Measurements from ENCODE around the gene SLC16A2. TPM values are rescaled to one million over a fixed set of nuclear protein-coding genes. Genes with fewer than 3 reads are reported as not detected.
A peak's percentile ranks its signal among the peaks of the same experiment; 100 is the strongest.
"Not testable (repeated sequence)": the region's sequence is repeated elsewhere in the genome, so short reads cannot be mapped to it uniquely, and the experiment has no call there.

SLC16A2 gene
- total RNA-seq, 2 experiments from 2014 or later = 0.36 TPM

DNA sequence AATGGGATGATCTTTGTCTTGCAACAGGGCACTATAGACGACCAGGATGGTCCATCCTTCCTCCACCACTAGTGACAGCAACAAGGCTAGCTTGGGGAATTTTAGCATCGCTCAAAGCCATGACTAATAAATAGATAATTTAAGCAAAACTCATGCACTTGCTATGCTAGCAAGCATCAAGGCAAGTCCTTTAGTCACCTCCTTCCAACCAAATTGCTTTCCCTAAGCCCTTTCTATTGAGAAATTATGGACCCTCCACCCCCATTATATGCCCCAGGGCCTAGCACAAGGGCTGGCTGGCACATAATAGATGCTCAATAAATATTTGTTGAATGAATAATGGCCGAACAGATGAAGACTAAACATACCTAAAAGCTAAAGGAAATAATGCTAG lies 28.6 kb downstream of the SLC16A2 start:
- H3K4me3 Mint-ChIP-seq = no peak overlapping the region
- H3K4me1 Mint-ChIP-seq (ENCODE audit: low read depth) = peaks cover 21% of the 10 kb centered on the region
- ATAC-seq (no peak), DNase-seq (no peak)
- no peaks in the 10 kb centered on the region for H3K9me3 Mint-ChIP-seq
- TF ChIP-seq, protein P1, sequence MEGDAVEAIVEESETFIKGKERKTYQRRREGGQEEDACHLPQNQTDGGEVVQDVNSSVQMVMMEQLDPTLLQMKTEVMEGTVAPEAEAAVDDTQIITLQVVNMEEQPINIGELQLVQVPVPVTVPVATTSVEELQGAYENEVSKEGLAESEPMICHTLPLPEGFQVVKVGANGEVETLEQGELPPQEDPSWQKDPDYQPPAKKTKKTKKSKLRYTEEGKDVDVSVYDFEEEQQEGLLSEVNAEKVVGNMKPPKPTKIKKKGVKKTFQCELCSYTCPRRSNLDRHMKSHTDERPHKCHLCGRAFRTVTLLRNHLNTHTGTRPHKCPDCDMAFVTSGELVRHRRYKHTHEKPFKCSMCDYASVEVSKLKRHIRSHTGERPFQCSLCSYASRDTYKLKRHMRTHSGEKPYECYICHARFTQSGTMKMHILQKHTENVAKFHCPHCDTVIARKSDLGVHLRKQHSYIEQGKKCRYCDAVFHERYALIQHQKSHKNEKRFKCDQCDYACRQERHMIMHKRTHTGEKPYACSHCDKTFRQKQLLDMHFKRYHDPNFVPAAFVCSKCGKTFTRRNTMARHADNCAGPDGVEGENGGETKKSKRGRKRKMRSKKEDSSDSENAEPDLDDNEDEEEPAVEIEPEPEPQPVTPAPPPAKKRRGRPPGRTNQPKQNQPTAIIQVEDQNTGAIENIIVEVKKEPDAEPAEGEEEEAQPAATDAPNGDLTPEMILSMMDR (IDR thresholded peaks at IDR 0.05) = no peak
- CTCF ChIA-PET = interaction anchor here (1.1 kb wide), 1 partner anchor 13 kb away, joined by 3 read pairs; no protein-coding TSS in a partner anchor
- no peaks in the 10 kb centered on the region for H3K27me3 Mint-ChIP-seq
- no peaks in the 10 kb centered on the region for H3K36me3 Mint-ChIP-seq (ENCODE audit: low read depth)
- intact Hi-C loops (cut with micrococcal nuclease) = no loop called here
- POLR2A ChIA-PET = no interaction called here
- H3K27ac Mint-ChIP-seq = no peak overlapping the region

DNA sequence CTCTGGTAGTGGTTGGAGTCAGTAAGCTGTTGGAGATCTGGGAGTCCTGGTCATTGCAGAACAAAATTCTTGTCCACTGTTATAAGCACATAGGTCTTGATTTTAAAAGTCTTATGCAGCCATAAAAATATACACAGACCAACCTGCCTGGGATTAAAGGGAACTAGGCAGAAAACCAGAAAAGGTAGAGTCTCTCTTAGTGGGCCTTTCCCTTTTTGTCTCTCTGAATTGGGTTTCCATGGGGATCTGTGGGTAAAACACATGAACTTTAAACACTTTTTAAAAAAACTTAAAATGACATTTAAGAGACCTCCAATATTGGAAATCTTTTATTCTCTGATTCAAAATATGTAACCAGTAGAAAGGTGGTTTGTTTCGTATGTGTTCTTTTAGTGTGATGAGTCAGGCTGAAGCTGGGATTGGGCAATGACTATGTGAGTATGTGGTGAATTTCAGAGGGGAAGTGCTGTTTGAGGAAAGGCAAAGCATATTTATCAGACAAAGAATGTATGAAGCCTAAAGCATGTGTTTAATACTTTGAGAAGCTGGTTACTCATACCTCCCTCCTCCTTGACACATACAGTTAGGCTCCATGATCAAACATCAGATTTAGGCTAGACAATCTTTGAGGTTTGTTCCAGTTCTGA lies 29.6 kb downstream of the SLC16A2 start:
- ChIA-PET CTCF (no interaction called here), POLR2A (no interaction called here)
- Mint-ChIP-seq H3K4me1 (ENCODE audit: low read depth) (peaks cover 21% of the 10 kb centered on the region), H3K27me3 (no peaks in the 10 kb centered on the region), H3K36me3 (ENCODE audit: low read depth) (no peaks in the 10 kb centered on the region), H3K27ac (peak overlapping the region; percentile 46), H3K4me3 (no peak overlapping the region), H3K9me3 (no peaks in the 10 kb centered on the region)
- DNase-seq (peak; percentile 32), ATAC-seq (peak; percentile 92)
- TF ChIP-seq, protein P1 (IDR thresholded peaks at IDR 0.05) = no peak
- intact Hi-C loops (cut with micrococcal nuclease) = no loop called here

DNA sequence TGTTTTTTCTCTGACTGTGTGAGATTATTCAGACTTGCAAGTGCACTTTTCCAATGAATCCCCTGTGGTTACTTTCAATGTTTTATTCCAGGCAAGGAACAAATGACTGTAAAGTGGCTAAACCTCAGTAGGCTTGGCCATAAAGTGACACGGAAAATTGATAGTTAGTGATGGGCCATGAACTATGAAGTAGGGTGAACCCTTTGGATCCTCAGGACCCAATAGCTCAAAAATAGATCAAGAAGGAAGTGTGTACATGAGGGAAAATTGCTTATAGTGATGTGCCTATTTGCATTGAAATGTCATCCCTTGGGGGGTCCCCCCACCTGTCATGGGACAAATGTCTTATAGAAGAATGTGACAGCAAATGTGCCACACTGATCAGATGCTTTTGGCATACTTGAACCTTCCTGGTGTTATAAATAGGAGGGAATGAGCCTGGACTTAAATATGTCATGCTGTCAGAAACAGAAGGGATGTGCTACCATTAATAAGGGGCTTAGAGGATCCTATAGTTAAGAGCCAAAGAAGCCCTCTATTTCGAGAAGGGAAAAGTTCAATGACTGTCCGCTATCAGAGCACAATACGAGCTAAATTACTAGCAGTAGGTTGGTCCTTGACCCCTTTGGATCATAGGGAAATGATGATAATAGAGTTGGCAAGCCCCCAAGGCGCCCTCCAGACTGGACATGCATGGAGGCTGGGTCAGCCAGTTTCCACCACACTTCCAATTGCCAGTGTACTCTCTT lies 30.3 kb downstream of the SLC16A2 start:
- peak; percentile 4 for DNase-seq
- ChIA-PET CTCF (no interaction called here), POLR2A (no interaction called here)
- Mint-ChIP-seq H3K27me3 (no peaks in the 10 kb centered on the region), H3K36me3 (ENCODE audit: low read depth) (no peaks in the 10 kb centered on the region), H3K4me3 (no peak overlapping the region), H3K9me3 (no peaks in the 10 kb centered on the region), H3K4me1 (ENCODE audit: low read depth) (peaks cover 21% of the 10 kb centered on the region), H3K27ac (peak overlapping the region; percentile 27)
- peak; percentile 31 for ATAC-seq
- intact Hi-C loops (cut with micrococcal nuclease) = no loop called here
- TF ChIP-seq, protein P1 (IDR thresholded peaks at IDR 0.05) = no peak

DNA sequence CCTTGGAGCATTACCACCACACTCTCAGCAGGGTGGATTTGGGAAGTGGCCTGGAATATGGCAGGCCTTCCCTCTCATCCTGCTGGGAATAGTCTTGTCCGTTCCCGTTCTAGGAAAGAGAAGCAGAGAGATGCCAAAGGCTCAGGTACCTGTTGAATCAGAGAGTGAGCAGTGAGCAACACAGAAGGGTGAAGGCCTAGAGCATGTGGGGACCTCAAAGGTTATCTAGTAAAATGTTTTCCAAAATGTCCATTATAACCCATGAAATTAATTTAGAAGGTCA lies 30.8 kb downstream of the SLC16A2 start:
- H3K27me3 Mint-ChIP-seq = no peaks in the 10 kb centered on the region
- H3K36me3 Mint-ChIP-seq (ENCODE audit: low read depth) = no peaks in the 10 kb centered on the region
- TF ChIP-seq, protein P1 (IDR thresholded peaks at IDR 0.05) = no peak
- POLR2A ChIA-PET = no interaction called here
- H3K27ac Mint-ChIP-seq = no peak overlapping the region
- DNase-seq (no peak), ATAC-seq (no peak)
- no peak overlapping the region for H3K4me3 Mint-ChIP-seq
- intact Hi-C loops (cut with micrococcal nuclease) = no loop called here
- no peaks in the 10 kb centered on the region for H3K9me3 Mint-ChIP-seq
- H3K4me1 Mint-ChIP-seq (ENCODE audit: low read depth) = peaks cover 21% of the 10 kb centered on the region
- CTCF ChIA-PET = no interaction called here

DNA sequence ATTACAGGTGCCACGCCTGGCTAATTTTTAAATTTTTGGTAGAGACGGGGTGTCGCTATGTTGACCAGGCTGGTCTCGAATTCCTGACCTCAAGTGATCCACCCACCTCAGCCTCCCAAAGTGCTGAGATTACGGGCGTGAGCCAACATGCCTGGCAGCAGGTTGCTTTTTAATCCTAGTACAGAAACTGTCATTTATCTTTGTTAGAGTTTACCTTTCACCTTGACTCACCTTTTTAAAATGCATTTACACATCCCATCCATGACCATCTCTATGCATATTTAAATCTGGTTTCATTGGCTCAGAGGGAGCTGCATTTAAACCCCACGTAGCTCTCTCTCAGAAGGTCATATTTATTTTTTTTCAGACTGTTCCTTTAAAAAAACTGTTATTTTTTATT lies 31.9 kb downstream of the SLC16A2 start:
- ChIA-PET CTCF (no interaction called here), POLR2A (no interaction called here)
- no peaks in the 10 kb centered on the region for H3K27me3 Mint-ChIP-seq
- H3K36me3 Mint-ChIP-seq (ENCODE audit: low read depth) = no peaks in the 10 kb centered on the region
- ATAC-seq = no peak
- H3K4me3 Mint-ChIP-seq = no peak overlapping the region
- no peak overlapping the region for H3K27ac Mint-ChIP-seq
- no peak for DNase-seq
- H3K4me1 Mint-ChIP-seq (ENCODE audit: low read depth) = peaks cover 21% of the 10 kb centered on the region
- intact Hi-C loops (cut with micrococcal nuclease) = no loop called here
- no peaks in the 10 kb centered on the region for H3K9me3 Mint-ChIP-seq
- TF ChIP-seq, protein P1 (IDR thresholded peaks at IDR 0.05) = no peak

DNA sequence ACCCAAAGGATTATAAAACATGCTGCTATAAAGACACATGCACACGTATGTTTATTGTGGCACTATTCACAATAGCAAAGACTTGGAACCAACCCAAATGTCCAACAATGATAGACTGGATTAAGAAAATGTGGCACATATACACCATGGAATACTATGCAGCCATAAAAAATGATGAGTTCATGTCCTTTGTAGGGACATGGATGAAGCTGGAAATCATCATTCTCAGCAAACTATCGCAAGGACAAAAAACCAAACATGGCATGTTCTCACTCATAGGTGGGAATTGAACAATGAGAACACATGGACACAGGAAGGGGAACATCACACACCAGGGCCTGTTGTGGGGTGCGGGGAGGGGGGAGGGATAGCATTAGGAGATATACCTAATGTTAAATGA lies 32.9 kb downstream of the SLC16A2 start:
- POLR2A ChIA-PET; H3K27ac Mint-ChIP-seq; H3K27me3 Mint-ChIP-seq; intact Hi-C loops (cut with micrococcal nuclease); DNase-seq; CTCF ChIA-PET; H3K36me3 Mint-ChIP-seq (ENCODE audit: low read depth); ATAC-seq; H3K9me3 Mint-ChIP-seq; H3K4me3 Mint-ChIP-seq: not testable (repeated sequence)
- peaks cover 21% of the 10 kb centered on the region for H3K4me1 Mint-ChIP-seq (ENCODE audit: low read depth)

Measured in activated CD8-positive, alpha-beta T cell treated with anti-CD3 and anti-CD28 coated beads for 36 hours (primary cell).